GM12878 (cell line): ENCODE results near the gene DYNC1I1. TPM values are rescaled to one million over a fixed set of nuclear protein-coding genes. Genes with fewer than 3 reads are reported as not detected.

ENCODE experiments used
- ATAC-seq: fragments of 200-7000 bp; cut with Tn5 transposase; 3 replicates; pipeline ENCODE4 v1.9.1; 2020; ENCODE audit warnings: mild to moderate bottlenecking, moderate library complexity
- BruUV-seq: library from RNA; stranded (reverse); fragments of 400-500 nt; replicated peaks from 2 replicates; lab custom pipeline; 2021; lab: Mats Ljungman, UMichigan
- CTCF ChIA-PET: fragments of 300-600 bp; sonication (Branson Sonifier 250); formaldehyde crosslinking; extraction: SDS; loops from one replicate; lab custom pipeline; 2021; ENCODE audit warnings: inconsistent platforms; lab: Yijun Ruan, JAX
- POLR2A ChIA-PET: fragments of 350-600 bp; formaldehyde crosslinking; extraction: SDS; loops from one replicate; lab custom pipeline; 2021; ENCODE audit warnings: inconsistent platforms; lab: Charles Lee
- RAD21 ChIA-PET: fragments of 300-600 bp; sonication (Branson Sonifier 250); formaldehyde crosslinking; loops from one replicate; lab custom pipeline; 2023; ENCODE audit warnings: antibody characterized with exemption; ENCODE audit not compliant: unreplicated experiment; lab: Charles Lee
- SMC1A ChIA-PET: fragments of 300-600 bp; sonication (Branson Sonifier 250); formaldehyde crosslinking; loops from one replicate; lab custom pipeline; 2023; ENCODE audit not compliant: unreplicated experiment, uncharacterized antibody; lab: Charles Lee
- DNase-seq: peaks from one replicate; pipeline ENCODE4 v3.0.0-alpha.2; 2011; ENCODE audit warnings: low read depth, low spot score
- FAIRE-seq: peaks from 3 replicates; lab custom pipeline; 2011; peaks lifted over from hg19 to GRCh38; lab: Jason Lieb, UNC
- H2AFZ ChIP-seq: 2 replicates; pipeline ENCODE4 v1.6.0; 2011; ENCODE audit warnings: low read depth, low read length, control low read depth; ENCODE audit not compliant: control insufficient read depth
- H3K27ac ChIP-seq: 2 replicates; pipeline ENCODE4 v1.5.1; 2011; ENCODE audit warnings: control low read depth; ENCODE audit not compliant: control insufficient read depth, insufficient read depth
- H3K27me3 ChIP-seq, 2 experiments: replicated peaks in 1 of 2; 2 replicates each; pipeline versions ENCODE4 v1.6.0 to v1.6.1; 2011; ENCODE audit warnings: low read length in 1 of 2; ENCODE audit not compliant: control insufficient read depth in 2 of 2, insufficient read depth in 2 of 2
- H3K36me3 ChIP-seq, 2 experiments: 2 replicates each; pipeline ENCODE4 v1.5.1; 2011; ENCODE audit warnings: low read length in 1 of 2; ENCODE audit not compliant: control insufficient read depth in 2 of 2, insufficient read depth in 2 of 2
- H3K4me1 ChIP-seq: 2 replicates; pipeline ENCODE4 v1.6.1; 2011; ENCODE audit warnings: mild to moderate bottlenecking, low read length, moderate library complexity, mixed read lengths; ENCODE audit not compliant: control insufficient read depth, insufficient read depth
- H3K4me2 ChIP-seq: 2 replicates; pipeline ENCODE4 v1.6.0; 2011; ENCODE audit warnings: control low read depth; ENCODE audit not compliant: control insufficient read depth, insufficient read depth
- H3K4me3 ChIP-seq: fragments of 200-600 bp; sonication (generic); 2 replicates; pipeline ENCODE4 v1.5.1; 2016
- H3K79me2 ChIP-seq: 2 replicates; pipeline ENCODE4 v1.6.0; 2011; ENCODE audit warnings: low read length; ENCODE audit not compliant: control insufficient read depth, insufficient read depth
- H3K9ac ChIP-seq: 2 replicates; pipeline ENCODE4 v1.8.0; 2011; ENCODE audit warnings: low read length, control low read depth, mixed read lengths; ENCODE audit not compliant: control insufficient read depth, insufficient read depth
- H3K9me3 ChIP-seq: replicated peaks from 3 replicates; pipeline ENCODE4 v1.5.1; 2011; ENCODE audit warnings: mild to moderate bottlenecking, low read length; ENCODE audit not compliant: control insufficient read depth, insufficient read depth
- H4K20me1 ChIP-seq: 2 replicates; pipeline ENCODE4 v1.6.0; 2011; ENCODE audit not compliant: control insufficient read depth, insufficient read depth
- CBX3 ChIP-seq: fragments of 200-600 bp; sonication (generic); IDR thresholded peaks from 2 replicates; pipeline ENCODE4 v1.6.1; 2016; ENCODE audit warnings: low read depth, borderline replicate concordance
- CUX1 ChIP-seq: IDR thresholded peaks from 2 replicates; pipeline ENCODE4 v1.6.1; 2012; ENCODE audit warnings: improper control_type of control experiment, low read depth, low read length; ENCODE audit not compliant: insufficient replicate concordance
- KAT2A ChIP-seq: conservative IDR thresholded peaks from 2 replicates; pipeline ENCODE4 v1.6.1; 2011; ENCODE audit warnings: low read depth, low read length; ENCODE audit not compliant: control insufficient read depth
- KLF5 ChIP-seq: fragments of 450-650 bp; IDR thresholded peaks from 2 replicates; pipeline ENCODE4 v1.6.1; 2014; ENCODE audit warnings: mild to moderate bottlenecking; ENCODE audit not compliant: partially characterized antibody
- POU2F2 ChIP-seq: IDR thresholded peaks from 3 replicates; pipeline ENCODE4 v1.6.1; 2011; ENCODE audit warnings: low read depth, mild to moderate bottlenecking, low read length, borderline replicate concordance
- REST ChIP-seq: IDR thresholded peaks from 2 replicates; pipeline ENCODE4 v1.6.1; 2012; ENCODE audit warnings: mild to moderate bottlenecking, low read depth, low read length
- RUNX3 ChIP-seq: IDR thresholded peaks from 2 replicates; pipeline ENCODE4 v1.6.1; 2012; ENCODE audit warnings: low read length, inconsistent platforms
- SIX5 ChIP-seq: IDR thresholded peaks from 2 replicates; pipeline ENCODE4 v1.6.1; 2011; ENCODE audit warnings: mild to moderate bottlenecking, low read depth, low read length, moderate library complexity; ENCODE audit not compliant: severe bottlenecking
- SREBF2 ChIP-seq: IDR thresholded peaks from 2 replicates; pipeline ENCODE4 v1.6.1; 2012; ENCODE audit warnings: mild to moderate bottlenecking, low read length
- ZBTB11 ChIP-seq: fragments of 450-650 bp; formaldehyde crosslinking; IDR thresholded peaks from 2 replicates; pipeline ENCODE4 v1.5.0; 2022; ENCODE audit warnings: mild to moderate bottlenecking, missing genetic modification characterization
- in situ Hi-C: fragments of 300-500 bp; cut with MboI; formaldehyde crosslinking; loops from 9 replicates; pipeline ENCODE4 v1.14.3; 2018; ENCODE audit warnings: mixed read lengths
- intact Hi-C: fragments of 100-400 bp; cut with micrococcal nuclease; formaldehyde crosslinking; loops from one replicate; pipeline ENCODE4 v1.14.2; 2022; ENCODE audit not compliant: unreplicated experiment
- polyA plus RNA-seq, 11 experiments: library from polyadenylated mRNA; depleted of rRNA in 4 of 11; unstranded in 6 of 11; stranded (reverse) in 5 of 11; fragments of >200 nt; fragmentation: Nextera tagmentation in 4 of 11; fragmentation: Illumina TruSeq in 1 of 11; extraction: Ambion mirVana in 4 of 11; extraction: Trizol in 1 of 11; gene quantifications; 1 replicate in 1 of 11; 2 replicates in 10 of 11; pipeline versions ENCODE4 v1.2.1 to v1.2.3, GENCODE V29; 2011 to 2016; ENCODE audit warnings: inconsistent platforms in 2 of 11, missing spikeins in 2 of 11, low read depth in 1 of 11
- total RNA-seq, 4 experiments: library from RNA; depleted of rRNA in 3 of 4; stranded (reverse); fragments of >200 nt in 3 of 4; fragmentation: Illumina TruSeq in 1 of 4; extraction: Trizol in 1 of 4; gene quantifications; 2 replicates each; pipeline versions ENCODE4 v1.2.1 to v1.2.3, GENCODE V29; 2013 to 2021

DYNC1I1 gene
- total and polyA plus RNA-seq, 10 of the 15 experiments (the other 5 are each of a cell fraction or from before 2014, with no cell fraction given), result 0.05 to 0.91 (median 0.14) TPM; not detected in 3

- TF ChIP-seq ZBTB11, result no peak
- TF ChIP-seq SREBF2, result no peak
- TF ChIP-seq RUNX3, result no peak
- TF ChIP-seq POU2F2, result no peak
- no peak for TF ChIP-seq KLF5
Measured at GRCh38 chr7:96100737-96101136, 328.4 kb downstream of the DYNC1I1 start (continued).

GRCh38 chr7:96102096-96102811 is 329.9 kb downstream of the DYNC1I1 start:
- SMC1A ChIA-PET, result no interaction called here
- no peak for ATAC-seq
- no peaks in the 10 kb centered on the region for H3K9me3 ChIP-seq
- no peak overlapping the region for H3K27ac ChIP-seq
- in situ Hi-C loops, result no loop called here
- no peak overlapping the region for H3K4me3 ChIP-seq
- no peak overlapping the region for H3K9ac ChIP-seq
- intact Hi-C loops, result no loop called here
- POLR2A ChIA-PET, result no interaction called here
- H3K4me1 ChIP-seq, result no peaks in the 10 kb centered on the region
- H4K20me1 ChIP-seq, result no peaks in the 10 kb centered on the region
- no peak for FAIRE-seq
- H3K4me2 ChIP-seq, result no peak overlapping the region
- RAD21 ChIA-PET, result no interaction called here
- no TSS peak for BruUV-seq
- H3K27me3 ChIP-seq, result no peaks in the 10 kb centered on the region
- no peak overlapping the region for H2AFZ ChIP-seq
- H3K36me3 ChIP-seq, result no peaks in the 10 kb centered on the region
- no peaks in the 10 kb centered on the region for H3K79me2 ChIP-seq
- CTCF ChIA-PET, result interaction anchor here (1.0 kb wide), 1 partner anchor 10 kb away, joined by 3 read pairs; no protein-coding TSS in a partner anchor
- no peak for DNase-seq
- TF ChIP-seq KLF5 (no peak), SIX5 (no peak), KAT2A (no peak), CBX3 (no peak), REST (no peak), CUX1 (no peak)
